Measurements from ENCODE around the gene VAX1.

VAX1 gene

GRCh38 chr10:117148284-117148683 is 10.2 kb upstream of the VAX1 start (continued):
- TF ChIP-seq, protein P1, sequence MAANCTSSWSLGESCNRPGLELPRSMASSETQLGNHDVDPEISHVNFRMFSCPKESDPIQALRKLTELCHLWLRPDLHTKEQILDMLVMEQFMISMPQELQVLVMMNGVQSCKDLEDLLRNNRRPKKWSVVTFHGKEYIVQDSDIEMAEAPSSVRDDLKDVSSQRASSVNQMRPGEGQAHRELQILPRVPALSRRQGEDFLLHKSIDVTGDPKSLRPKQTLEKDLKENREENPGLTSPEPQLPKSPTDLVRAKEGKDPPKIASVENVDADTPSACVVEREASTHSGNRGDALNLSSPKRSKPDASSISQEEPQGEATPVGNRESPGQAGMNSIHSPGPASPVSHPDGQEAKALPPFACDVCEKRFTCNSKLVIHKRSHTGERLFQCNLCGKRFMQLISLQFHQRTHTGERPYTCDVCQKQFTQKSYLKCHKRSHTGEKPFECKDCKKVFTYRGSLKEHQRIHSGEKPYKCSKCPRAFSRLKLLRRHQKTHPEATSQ (tag by site-specific recombination; IDR thresholded peaks at IDR 0.05) = no peak
- TF ChIP-seq ZNF23 (tag by site-specific recombination; IDR thresholded peaks at IDR 0.05; ENCODE audit: borderline replicate concordance) = no peak
- TF ChIP-seq ZNF10 (tag by site-specific recombination; IDR thresholded peaks at IDR 0.05) = 0 out of 2 replicates have a peak, but pooled peaks have one; percentile 35
- 0 out of 2 replicates have a peak, but pooled peaks have one; percentile 12 for TF ChIP-seq ZNF623 (tag by site-specific recombination; IDR thresholded peaks at IDR 0.05)
- TF ChIP-seq BCL11B (tag by site-specific recombination; IDR thresholded peaks at IDR 0.05; ENCODE audit: low read depth) = peak; percentile 95
- peak; percentile 82 for TF ChIP-seq ZNF2 (tag by site-specific recombination; IDR thresholded peaks at IDR 0.05)
- TF ChIP-seq, protein P2, sequence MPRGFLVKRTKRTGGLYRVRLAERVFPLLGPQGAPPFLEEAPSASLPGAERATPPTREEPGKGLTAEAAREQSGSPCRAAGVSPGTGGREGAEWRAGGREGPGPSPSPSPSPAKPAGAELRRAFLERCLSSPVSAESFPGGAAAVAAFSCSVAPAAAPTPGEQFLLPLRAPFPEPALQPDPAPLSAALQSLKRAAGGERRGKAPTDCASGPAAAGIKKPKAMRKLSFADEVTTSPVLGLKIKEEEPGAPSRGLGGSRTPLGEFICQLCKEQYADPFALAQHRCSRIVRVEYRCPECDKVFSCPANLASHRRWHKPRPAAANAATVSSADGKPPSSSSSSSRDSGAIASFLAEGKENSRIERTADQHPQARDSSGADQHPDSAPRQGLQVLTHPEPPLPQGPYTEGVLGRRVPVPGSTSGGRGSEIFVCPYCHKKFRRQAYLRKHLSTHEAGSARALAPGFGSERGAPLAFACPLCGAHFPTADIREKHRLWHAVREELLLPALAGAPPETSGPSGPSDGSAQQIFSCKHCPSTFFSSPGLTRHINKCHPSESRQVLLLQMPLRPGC (tag by site-specific recombination; IDR thresholded peaks at IDR 0.05) = peak; percentile 96
- no peak for TF ChIP-seq ZNF621 (tag by site-specific recombination; IDR thresholded peaks at IDR 0.05)
- TF ChIP-seq HOXD13 (CRISPR knock-in tag; IDR thresholded peaks at IDR 0.05; ENCODE audit: borderline replicate concordance) = no peak
- peak; percentile 70 for TF ChIP-seq SCRT2 (tag by site-specific recombination; IDR thresholded peaks at IDR 0.05)
- TF ChIP-seq SP7 (tag by site-specific recombination; IDR thresholded peaks at IDR 0.05) = peak; percentile 91
- peak; percentile 17; the same call in 1 of the 2 replicates for TF ChIP-seq ZSCAN4 (tag by site-specific recombination; IDR thresholded peaks at IDR 0.05)
- TF ChIP-seq ZNF645 (tag by site-specific recombination; IDR thresholded peaks at IDR 0.05) = no peak
- no peak for TF ChIP-seq ZNF707 (tag by site-specific recombination; IDR thresholded peaks at IDR 0.05)
- TF ChIP-seq, protein P3, sequence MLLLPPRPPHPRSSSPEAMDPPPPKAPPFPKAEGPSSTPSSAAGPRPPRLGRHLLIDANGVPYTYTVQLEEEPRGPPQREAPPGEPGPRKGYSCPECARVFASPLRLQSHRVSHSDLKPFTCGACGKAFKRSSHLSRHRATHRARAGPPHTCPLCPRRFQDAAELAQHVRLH (tag by site-specific recombination; IDR thresholded peaks at IDR 0.05) = peak; percentile 64; the same call in 1 of the 2 replicates
- TF ChIP-seq ZNF549 (tag by site-specific recombination; IDR thresholded peaks at IDR 0.05) = no peak
- TF ChIP-seq ZBTB8A (tag by site-specific recombination; IDR thresholded peaks at IDR 0.05) = no peak; the same call in 1 of the 2 replicates
- TF ChIP-seq ZNF175 (tag by site-specific recombination; IDR thresholded peaks at IDR 0.05) = no peak
- TF ChIP-seq ZBTB17 (tag by site-specific recombination; IDR thresholded peaks at IDR 0.05) = peak; percentile 73
- no peak for TF ChIP-seq GFI1B (tag by site-specific recombination; IDR thresholded peaks at IDR 0.05)
- TF ChIP-seq ZNF391 (tag by site-specific recombination; IDR thresholded peaks at IDR 0.05; ENCODE audit: borderline replicate concordance, low read depth) = peak; percentile 75; the same call in 1 of the 2 replicates
- peak; percentile 47 for TF ChIP-seq ZNF335 (tag by site-specific recombination; conservative IDR thresholded peaks at IDR 0.05)
- peak; percentile 54; the same call in 1 of the 2 replicates for TF ChIP-seq OVOL3 (tag by site-specific recombination; IDR thresholded peaks at IDR 0.05)
- TF ChIP-seq, protein P4, sequence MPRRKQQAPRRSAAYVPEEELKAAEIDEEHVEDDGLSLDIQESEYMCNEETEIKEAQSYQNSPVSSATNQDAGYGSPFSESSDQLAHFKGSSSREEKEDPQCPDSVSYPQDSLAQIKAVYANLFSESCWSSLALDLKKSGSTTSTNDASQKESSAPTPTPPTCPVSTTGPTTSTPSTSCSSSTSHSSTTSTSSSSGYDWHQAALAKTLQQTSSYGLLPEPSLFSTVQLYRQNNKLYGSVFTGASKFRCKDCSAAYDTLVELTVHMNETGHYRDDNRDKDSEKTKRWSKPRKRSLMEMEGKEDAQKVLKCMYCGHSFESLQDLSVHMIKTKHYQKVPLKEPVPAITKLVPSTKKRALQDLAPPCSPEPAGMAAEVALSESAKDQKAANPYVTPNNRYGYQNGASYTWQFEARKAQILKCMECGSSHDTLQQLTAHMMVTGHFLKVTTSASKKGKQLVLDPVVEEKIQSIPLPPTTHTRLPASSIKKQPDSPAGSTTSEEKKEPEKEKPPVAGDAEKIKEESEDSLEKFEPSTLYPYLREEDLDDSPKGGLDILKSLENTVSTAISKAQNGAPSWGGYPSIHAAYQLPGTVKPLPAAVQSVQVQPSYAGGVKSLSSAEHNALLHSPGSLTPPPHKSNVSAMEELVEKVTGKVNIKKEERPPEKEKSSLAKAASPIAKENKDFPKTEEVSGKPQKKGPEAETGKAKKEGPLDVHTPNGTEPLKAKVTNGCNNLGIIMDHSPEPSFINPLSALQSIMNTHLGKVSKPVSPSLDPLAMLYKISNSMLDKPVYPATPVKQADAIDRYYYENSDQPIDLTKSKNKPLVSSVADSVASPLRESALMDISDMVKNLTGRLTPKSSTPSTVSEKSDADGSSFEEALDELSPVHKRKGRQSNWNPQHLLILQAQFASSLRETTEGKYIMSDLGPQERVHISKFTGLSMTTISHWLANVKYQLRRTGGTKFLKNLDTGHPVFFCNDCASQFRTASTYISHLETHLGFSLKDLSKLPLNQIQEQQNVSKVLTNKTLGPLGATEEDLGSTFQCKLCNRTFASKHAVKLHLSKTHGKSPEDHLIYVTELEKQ (tag by site-specific recombination; IDR thresholded peaks at IDR 0.05; ENCODE audit: borderline replicate concordance) = peak; percentile 95
- peak; percentile 92 for TF ChIP-seq BCL11A (tag by site-specific recombination; IDR thresholded peaks at IDR 0.05; ENCODE audit: low read depth)
- TF ChIP-seq ZNF132 (tag by site-specific recombination; IDR thresholded peaks at IDR 0.05; ENCODE audit: borderline replicate concordance) = 0 out of 2 replicates have a peak, but pooled peaks have one; percentile 18
- no peak for TF ChIP-seq ZNF362 (tag by site-specific recombination; IDR thresholded peaks at IDR 0.05)
- peak; percentile 76 for TF ChIP-seq ZNF394 (tag by site-specific recombination; IDR thresholded peaks at IDR 0.05; ENCODE audit: borderline replicate concordance)
- peak; percentile 11; the same call in 1 of the 2 replicates for TF ChIP-seq ZNF596 (tag by site-specific recombination; IDR thresholded peaks at IDR 0.05)
- TF ChIP-seq ZNF571 (tag by site-specific recombination; IDR thresholded peaks at IDR 0.05) = no peak
- no peak for TF ChIP-seq ZNF548 (tag by site-specific recombination; IDR thresholded peaks at IDR 0.05)
